Measurements from ENCODE around the gene GNG2.
A peak's percentile ranks its signal among the peaks of the same experiment; 100 is the strongest.

GNG2 gene

DNA sequence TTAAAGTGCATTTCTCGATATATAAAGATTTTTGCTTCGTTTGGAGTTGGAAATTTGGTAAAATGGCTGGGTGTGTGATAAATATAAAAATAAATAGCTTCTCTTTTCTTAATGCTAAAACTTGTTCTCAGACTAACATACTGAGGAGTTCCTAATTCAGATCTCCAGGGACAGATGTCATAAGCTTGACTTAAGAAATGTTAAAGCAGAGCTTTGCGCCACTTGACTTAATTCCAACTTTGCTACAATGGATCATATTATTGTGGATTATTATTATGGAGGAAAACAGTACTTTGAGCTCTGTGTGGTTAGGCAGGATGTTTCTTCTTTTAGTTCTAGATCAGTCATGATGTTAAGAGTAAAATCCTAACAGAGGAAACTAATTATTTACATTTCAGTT is 33.8 kb downstream of the GNG2 start:
- DNase-seq (ENCODE audit: low read depth): no peak

DNA sequence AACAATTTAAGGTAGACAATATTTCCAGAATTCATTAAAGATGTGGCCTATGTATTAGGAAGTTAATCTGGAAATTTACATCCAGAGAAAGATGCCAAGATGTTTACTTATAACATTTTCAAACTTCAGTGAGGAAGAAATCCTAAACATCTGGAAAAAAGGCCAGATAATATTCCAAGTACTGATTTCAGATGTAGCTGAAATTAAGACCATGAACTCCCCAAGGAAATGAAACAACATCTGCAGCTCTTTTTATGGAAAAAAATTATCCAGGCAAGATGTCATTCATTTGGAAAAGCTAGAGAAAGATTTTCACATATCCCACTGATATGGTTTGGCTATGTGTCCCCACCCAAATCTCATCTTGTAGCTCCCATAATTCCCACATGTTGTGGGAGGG is 35.0 kb downstream of the GNG2 start:
- no peak for DNase-seq (ENCODE audit: low read depth)

GRCh38 chr14:51897791-51898355 is 37.5 kb downstream of the GNG2 start:
- no peak for DNase-seq (ENCODE audit: low read depth)

- DNase-seq (ENCODE audit: low read depth): no peak
Measured at GRCh38 chr14:51901475-51902024, 41.1 kb downstream of the GNG2 start.

DNA sequence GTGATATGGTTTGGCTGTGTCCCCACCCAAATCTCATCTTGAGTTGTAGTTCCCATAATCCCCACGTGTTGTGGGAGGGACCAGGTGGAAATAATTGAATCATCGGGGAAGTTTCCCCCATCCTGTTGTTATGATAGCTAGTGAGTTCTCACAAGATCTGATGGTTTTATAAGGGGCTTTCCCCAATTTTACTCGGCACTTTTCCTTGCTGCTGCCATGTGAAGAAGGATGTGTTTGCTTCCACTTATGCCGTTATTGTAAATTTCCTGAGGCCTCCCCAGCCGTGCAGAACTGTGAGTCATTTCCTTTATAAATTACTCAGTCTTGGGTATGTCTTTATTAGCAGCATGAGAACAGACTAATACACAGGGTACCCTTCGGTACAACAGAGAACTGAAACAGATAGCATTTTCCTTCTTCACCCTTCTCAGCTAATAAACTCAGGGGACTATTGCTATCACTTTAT is 45.3 kb downstream of the GNG2 start:
- peak; percentile 34 for DNase-seq (ENCODE audit: low read depth)

DNA sequence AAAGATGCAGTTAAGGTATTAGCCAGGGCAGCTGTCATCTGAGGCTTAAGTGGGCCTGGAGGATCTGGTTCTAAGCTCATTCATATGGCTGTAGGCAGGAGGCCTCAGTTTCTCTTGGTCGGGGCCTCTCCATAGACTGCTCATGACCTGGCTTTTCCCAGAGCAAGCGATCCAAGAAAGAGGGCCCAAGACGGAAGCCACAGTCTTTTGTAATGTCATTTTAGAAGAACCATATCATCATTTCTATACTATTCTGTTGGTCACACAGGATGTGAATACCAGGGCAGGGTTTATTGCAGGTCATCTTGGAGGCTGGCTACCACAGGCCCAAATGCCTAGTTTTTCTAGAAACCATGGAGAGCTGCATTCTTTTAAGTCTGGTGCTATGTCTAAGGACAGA is 47.7 kb downstream of the GNG2 start:
- no peak for DNase-seq (ENCODE audit: low read depth)

DNA sequence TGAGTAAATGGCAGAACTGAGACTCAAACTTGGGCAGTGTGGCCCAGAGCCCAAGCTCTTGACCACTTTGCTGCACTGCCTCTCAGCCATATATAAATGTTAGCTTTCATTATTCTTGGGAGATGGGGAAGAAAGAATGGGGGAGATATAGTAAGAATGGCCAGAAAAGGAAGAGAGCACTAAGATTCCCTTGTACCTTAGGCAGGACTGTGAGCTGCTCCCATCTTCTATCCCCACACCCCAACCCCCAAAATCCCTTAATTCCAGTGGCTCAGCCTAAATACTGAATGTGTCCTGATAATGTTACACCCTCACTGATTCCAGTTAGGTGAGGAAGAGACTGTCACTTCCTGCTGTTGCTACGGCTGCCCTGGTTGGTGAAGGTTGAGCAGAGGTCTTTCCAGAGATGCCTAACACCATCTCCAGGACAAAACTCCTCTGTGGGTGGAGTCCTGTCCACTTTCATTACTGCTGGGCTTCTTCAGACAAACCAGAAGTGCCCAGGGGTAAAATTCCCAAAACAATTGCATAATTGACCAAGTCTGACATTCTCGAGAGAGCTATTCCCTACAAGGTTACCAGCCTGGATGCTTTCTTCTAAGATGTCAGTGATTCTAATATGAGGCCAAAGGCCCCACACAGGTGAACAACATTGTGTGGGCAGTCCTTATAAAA is 51.8 kb downstream of the GNG2 start:
- no peak for DNase-seq (ENCODE audit: low read depth)

GRCh38 chr14:51914310-51914709 is 53.9 kb downstream of the GNG2 start:
- no peak for DNase-seq (ENCODE audit: low read depth)

- DNase-seq (ENCODE audit: low read depth): no peak
Measured at GRCh38 chr14:51917193-51917592, 56.8 kb downstream of the GNG2 start.

DNA sequence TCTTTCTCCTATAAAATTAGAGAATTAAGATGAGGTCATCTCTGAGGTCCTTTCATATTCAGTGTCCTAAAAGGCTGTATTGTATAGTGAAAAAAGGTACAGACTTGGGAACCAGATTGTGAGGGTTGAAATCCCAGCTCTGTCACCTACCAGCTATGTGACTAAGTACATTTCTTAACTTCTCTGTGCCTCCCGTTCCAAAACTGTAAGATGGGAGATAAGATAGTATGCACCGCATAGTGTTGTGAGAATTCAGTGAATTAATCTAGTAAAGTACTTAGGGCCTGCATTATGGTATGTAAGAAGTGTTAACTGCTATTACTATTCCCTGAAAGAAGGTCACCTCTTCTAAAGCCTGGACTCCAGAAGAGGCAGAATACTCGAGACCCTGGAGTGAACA is 60.6 kb downstream of the GNG2 start:
- no peak for DNase-seq (ENCODE audit: low read depth)

GRCh38 chr14:51922624-51923023 is 62.2 kb downstream of the GNG2 start:
- no peak for DNase-seq (ENCODE audit: low read depth)

DNA sequence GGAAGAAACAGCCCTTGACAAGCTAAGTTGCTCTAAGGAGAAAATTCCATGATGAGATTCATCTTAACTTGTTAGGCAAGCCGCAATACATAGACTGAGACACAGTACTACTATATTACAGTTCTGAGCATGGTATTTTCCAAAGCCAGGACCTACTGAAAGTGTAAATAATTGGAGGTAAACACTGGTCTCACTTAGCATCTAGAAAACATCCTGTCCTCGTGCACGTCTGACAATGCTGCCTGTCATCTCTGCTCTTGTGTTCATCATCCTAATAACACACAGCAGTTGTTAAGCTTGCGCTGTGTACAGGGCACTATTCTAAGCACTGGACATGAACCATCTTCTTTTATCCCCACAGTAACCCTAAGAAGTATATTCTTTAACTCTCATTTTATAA is 64.2 kb downstream of the GNG2 start:
- no peak for DNase-seq (ENCODE audit: low read depth)

DNA sequence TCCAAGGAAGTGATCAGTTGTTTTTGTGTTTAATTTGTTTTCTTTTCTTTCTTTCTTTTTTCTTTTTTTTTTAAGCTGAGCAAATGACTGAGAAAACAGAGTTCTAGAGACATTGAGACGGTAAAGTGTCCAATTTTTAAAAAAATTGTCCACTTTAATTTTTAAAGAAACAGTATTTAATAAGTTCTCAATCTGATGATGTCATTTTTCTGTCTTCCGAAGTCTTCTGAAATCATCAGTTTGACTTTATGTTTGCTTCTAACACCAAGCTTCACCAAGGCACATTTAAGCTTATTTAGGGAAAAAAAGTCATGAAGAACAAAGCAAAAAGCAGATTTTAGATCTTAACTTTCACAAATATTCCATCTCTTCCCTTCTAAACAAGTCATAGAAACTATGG is 65.6 kb downstream of the GNG2 start:
- DNase-seq (ENCODE audit: low read depth): no peak

DNA sequence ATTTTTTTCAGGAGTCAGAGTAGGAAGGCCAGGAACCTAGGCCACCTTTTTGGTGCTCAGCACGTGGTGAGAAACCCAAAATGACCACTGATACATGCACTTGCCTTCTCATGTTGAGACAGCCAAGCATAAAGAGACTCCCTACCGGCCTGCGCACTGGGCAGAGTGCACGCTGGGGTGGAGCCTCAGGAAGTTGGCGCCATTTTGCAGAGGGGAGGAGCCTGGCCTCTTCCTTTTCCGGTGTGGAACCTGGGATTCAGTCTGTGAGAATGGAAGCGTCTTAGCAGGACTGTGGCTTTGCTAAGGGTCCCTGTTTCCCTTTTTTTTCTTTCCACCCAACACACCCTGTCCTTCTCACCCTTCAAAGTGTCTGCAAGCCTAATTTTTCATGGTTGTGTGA is 66.0 kb downstream of the GNG2 start:
- DNase-seq (ENCODE audit: low read depth): no peak

- no peak for DNase-seq (ENCODE audit: low read depth)
Measured at GRCh38 chr14:51928568-51928967, 68.2 kb downstream of the GNG2 start.

GRCh38 chr14:51929166-51929565 is 68.8 kb downstream of the GNG2 start:
- no peak for DNase-seq (ENCODE audit: low read depth)

DNA sequence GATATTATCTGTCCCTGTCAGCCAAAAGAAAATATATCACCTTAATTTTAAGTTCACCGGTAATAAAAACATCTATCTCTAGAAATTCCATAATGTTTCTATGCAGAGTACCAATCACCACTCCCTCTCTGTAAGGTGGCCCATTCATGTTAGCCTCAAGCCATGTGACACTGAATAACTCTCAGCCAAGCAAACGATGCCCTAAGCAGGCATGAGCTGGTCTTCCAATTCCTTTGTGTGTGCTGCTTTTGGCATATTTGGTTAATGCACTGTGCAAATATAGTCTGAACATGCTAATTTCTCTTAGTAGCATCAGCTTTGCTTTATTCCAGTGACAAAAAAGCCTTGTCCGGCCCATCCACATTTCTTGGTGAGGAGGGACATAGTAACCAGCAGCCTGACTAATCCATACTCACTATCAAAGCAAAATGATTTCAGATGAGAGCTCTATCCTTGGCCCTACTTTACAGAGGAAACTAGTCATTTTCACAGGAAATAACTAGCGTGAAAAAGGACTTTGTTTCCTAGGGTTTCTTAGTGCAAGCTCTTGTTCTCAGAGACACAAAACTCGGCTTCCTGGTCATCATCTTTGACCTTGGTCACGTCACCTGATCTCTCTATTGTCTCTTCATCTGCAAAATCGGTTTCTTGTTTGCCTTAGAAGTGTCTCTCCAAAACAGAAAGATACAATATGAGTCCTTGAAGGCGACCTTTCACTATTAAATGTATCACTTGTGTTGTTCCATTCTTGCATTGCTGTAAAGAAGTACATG is 69.7 kb downstream of the GNG2 start:
- DNase-seq (ENCODE audit: low read depth): no peak

- no peak for DNase-seq (ENCODE audit: low read depth)
Measured at GRCh38 chr14:51931308-51931707, 70.9 kb downstream of the GNG2 start.

GRCh38 chr14:51933191-51933590 is 72.8 kb downstream of the GNG2 start:
- no peak for DNase-seq (ENCODE audit: low read depth)

DNA sequence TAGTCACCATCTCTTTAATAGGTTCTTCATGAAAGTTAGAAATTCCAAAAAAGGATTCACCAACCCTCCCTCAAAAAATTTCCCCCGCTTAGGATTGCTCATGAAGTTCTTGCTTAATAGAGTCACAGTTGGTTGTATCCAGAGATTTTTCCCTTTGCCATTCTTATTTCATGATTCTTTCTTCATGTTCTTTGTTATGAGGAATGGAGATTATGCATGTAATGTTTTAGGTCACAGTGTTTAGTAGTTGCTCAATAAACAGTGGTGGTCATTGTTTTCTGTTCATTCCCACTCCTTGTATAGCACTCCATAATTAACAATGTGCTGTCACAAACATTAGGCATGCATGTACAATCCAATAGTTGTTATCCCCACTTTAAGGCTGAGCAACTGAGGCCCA is 77.7 kb downstream of the GNG2 start:
- no peak for DNase-seq (ENCODE audit: low read depth)

GRCh38 chr14:51938821-51939220 is 78.4 kb downstream of the GNG2 start:
- no peak for DNase-seq (ENCODE audit: low read depth)

- DNase-seq (ENCODE audit: low read depth): no peak
Measured at GRCh38 chr14:51939226-51939625, 78.8 kb downstream of the GNG2 start.

GRCh38 chr14:51939755-51940301 is 79.4 kb downstream of the GNG2 start:
- DNase-seq (ENCODE audit: low read depth): no peak
